Measurements from ENCODE around the gene TRDMT1.

The TRDMT1 gene

DNA sequence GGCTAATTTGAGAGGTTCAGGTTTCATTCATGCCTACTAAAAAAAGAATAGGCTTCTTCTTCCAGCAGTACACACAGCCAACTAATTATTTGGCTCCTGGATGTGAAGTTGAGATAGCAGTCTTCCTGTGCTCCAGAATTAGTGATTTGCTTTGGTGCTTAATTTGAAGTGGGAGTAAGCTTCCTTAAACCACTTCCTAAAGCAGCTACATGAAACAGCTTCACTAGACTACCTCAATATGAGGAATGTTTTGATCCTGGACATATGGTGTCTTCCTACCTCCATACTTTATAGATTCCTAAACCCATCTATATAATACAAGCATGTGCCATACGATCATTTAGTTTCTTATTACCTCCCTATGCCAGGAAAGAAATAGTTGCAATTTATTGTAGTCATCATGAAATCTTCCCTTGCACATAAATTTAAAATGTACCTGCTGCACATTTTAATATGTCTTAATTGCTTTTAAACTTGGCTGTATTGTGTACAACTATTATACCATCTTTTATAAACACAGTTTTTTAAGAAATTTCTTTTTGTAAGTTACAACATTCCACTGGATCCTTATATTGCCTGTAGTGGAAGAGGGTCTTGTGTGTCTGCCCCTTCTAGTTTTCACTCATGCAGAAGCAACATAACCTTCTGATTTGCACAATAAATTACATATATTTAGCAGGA, 35.1 kb upstream of the TRDMT1 start:
- no peak overlapping the region for H3K27ac Mint-ChIP-seq
- ATAC-seq (replicated peaks) (no peak), DNase-seq (no peak)
- H3K4me1 Mint-ChIP-seq: peaks cover 2 to 16% of the 10 kb centered on the region in 2 donors
- H3K36me3 Mint-ChIP-seq: peaks cover 25 to 35% of the 10 kb centered on the region in 2 donors
- no peak overlapping the region for H3K4me3 Mint-ChIP-seq
- H3K9me3 Mint-ChIP-seq: no peaks in the 10 kb centered on the region
- H3K27me3 Mint-ChIP-seq: no peaks in the 10 kb centered on the region

GRCh38 chr10:17235136-17235535, 33.7 kb upstream of the TRDMT1 start:
- DNase-seq (no peak), ATAC-seq (replicated peaks) (no peak)
- Mint-ChIP-seq H3K4me3 (no peak overlapping the region), H3K4me1 (peaks cover 5 to 25% of the 10 kb centered on the region in 2 donors), H3K36me3 (peaks cover 30 to 48% of the 10 kb centered on the region in 2 donors), H3K27ac (no peak overlapping the region), H3K9me3 (no peaks in the 10 kb centered on the region), H3K27me3 (no peaks in the 10 kb centered on the region)

GRCh38 chr10:17234431-17234945, 33.0 kb upstream of the TRDMT1 start:
- peak overlapping the region; percentile 80 for H3K27ac Mint-ChIP-seq
- no peak for DNase-seq
- H3K36me3 Mint-ChIP-seq: peaks cover 34 to 53% of the 10 kb centered on the region in 2 donors
- H3K9me3 Mint-ChIP-seq: no peaks in the 10 kb centered on the region
- no peaks in the 10 kb centered on the region for H3K27me3 Mint-ChIP-seq
- ATAC-seq (replicated peaks): no peak
- H3K4me1 Mint-ChIP-seq: peaks cover 6 to 28% of the 10 kb centered on the region in 2 donors
- H3K4me3 Mint-ChIP-seq: peak overlapping the region; percentile 22 to 46

DNA sequence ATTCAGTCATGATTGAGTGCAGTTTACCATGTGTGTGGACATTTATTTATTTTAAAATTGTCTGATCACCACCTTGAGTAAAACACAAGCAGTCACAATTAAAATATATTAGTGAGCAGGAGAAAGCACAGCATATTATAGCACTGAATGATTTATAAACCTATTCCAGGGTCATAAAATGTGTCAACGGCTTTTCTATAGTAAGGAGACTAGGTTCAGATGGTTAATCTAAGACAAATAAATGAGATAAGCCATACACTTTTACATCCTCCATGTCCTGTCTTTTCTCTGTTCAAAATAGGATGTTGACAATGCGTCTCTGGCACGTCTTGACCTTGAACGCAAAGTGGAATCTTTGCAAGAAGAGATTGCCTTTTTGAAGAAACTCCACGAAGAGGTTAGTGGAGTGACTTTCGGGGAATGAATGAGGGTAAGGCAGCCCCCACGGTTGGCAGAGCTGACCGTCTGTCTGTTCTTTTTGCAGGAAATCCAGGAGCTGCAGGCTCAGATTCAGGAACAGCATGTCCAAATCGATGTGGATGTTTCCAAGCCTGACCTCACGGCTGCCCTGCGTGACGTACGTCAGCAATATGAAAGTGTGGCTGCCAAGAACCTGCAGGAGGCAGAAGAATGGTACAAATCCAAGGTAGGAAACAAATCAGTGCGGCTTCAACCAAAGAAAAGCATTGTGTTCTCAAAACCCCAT, 32.0 kb upstream of the TRDMT1 start:
- Mint-ChIP-seq H3K27me3 (no peaks in the 10 kb centered on the region), H3K27ac (peak overlapping the region; percentile 3), H3K4me3 (no peak overlapping the region), H3K36me3 (peaks cover 34 to 56% of the 10 kb centered on the region in 2 donors), H3K4me1 (peaks cover 6 to 35% of the 10 kb centered on the region in 2 donors), H3K9me3 (no peaks in the 10 kb centered on the region)
- ATAC-seq (replicated peaks) (no peak), DNase-seq (no peak)

DNA sequence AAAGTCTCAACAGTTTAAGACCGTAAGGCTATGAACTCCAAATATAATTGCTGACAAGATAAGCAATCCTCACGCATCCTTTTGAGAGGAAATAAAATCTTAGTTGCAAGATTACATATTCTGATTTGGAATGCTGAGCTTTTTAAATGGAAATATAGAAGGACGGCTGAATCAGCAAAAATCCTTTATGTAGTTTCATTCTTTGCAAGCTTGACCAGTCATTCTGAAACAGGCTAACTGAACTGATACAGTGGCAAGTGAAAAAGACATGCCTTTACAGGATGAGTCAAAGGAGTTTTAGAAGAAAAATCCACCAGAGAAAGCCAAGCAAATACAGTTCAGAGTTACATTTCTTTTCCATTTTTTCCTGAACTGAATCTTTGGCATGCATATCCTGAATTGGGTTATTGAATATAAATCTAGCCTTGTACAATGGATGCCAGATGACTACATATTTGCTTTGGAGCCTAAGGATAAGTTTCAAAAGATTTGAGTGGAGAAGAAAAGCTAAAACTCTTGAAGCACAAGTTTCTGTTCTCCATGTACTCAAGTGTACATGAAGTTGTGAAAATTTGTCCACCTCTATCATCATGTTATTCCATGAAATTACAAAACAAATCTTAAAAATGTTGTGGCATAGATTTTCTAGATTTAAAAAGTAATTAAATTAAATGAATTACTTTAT, 30.9 kb upstream of the TRDMT1 start:
- DNase-seq: no peak
- no peak for ATAC-seq (replicated peaks)
- Mint-ChIP-seq H3K4me3 (no peak overlapping the region), H3K36me3 (peaks cover 34 to 52% of the 10 kb centered on the region in 2 donors), H3K27ac (peak overlapping the region; percentile 47), H3K9me3 (no peaks in the 10 kb centered on the region), H3K27me3 (no peaks in the 10 kb centered on the region), H3K4me1 (peaks cover 10 to 44% of the 10 kb centered on the region in 2 donors)

- peak overlapping the region in 1 of 2 donors; percentile 100 for H3K4me3 Mint-ChIP-seq
- no peak for DNase-seq
- peaks cover 34 to 52% of the 10 kb centered on the region in 2 donors for H3K36me3 Mint-ChIP-seq
- H3K27me3 Mint-ChIP-seq: no peaks in the 10 kb centered on the region
- no peaks in the 10 kb centered on the region for H3K9me3 Mint-ChIP-seq
- no peak for ATAC-seq (replicated peaks)
- H3K4me1 Mint-ChIP-seq: peaks cover 16 to 51% of the 10 kb centered on the region in 2 donors
- H3K27ac Mint-ChIP-seq: no peak overlapping the region
Observed at GRCh38 chr10:17231788-17232187, 30.3 kb upstream of the TRDMT1 start.

DNA sequence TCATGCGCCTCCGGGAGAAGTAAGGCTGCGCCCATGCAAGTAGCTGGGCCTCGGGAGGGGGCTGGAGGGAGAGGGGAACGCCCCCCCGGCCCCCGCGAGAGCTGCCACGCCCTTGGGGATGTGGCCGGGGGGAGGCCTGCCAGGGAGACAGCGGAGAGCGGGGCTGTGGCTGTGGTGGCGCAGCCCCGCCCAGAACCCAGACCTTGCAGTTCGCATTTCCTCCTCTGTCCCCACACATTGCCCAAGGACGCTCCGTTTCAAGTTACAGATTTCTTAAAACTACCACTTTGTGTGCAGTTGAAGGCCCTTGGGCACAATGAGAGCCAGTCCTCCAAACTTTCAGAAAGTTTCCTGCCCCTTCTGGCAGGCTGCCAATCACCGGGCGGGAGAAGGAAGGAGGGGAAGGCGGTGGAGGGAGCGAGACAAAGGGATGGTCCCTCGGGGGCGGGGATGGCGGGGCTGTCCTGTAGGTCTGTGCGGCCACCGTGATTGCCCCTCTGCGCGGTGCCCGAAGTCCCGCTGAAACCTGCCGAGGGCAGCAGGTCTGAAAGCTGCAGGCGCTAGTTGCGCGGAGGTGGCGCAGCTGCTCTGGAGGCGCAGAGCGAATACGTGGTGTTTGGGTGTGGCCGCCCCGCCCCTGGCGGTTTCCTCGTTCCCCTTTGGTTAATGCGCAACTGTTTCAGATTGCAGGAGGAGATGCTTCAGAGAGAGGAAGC, 28.7 kb upstream of the TRDMT1 start:
- H3K9me3 Mint-ChIP-seq: no peaks in the 10 kb centered on the region
- peaks cover 25 to 42% of the 10 kb centered on the region in 2 donors for H3K36me3 Mint-ChIP-seq
- peak; percentile 55 to 60 for ATAC-seq (replicated peaks)
- DNase-seq: peak; percentile 88
- H3K4me3 Mint-ChIP-seq: peak overlapping the region; percentile 94 to 100
- peak overlapping the region; percentile 100 for H3K27ac Mint-ChIP-seq
- H3K4me1 Mint-ChIP-seq: peaks cover 25 to 54% of the 10 kb centered on the region in 2 donors
- H3K27me3 Mint-ChIP-seq: no peaks in the 10 kb centered on the region

- H3K36me3 Mint-ChIP-seq: peaks cover 22 to 38% of the 10 kb centered on the region in 2 donors
- no peaks in the 10 kb centered on the region for H3K9me3 Mint-ChIP-seq
- H3K27me3 Mint-ChIP-seq: no peaks in the 10 kb centered on the region
- H3K27ac Mint-ChIP-seq: peak overlapping the region; percentile 100
- DNase-seq: no peak
- H3K4me1 Mint-ChIP-seq: peaks cover 25 to 51% of the 10 kb centered on the region in 2 donors
- no peak for ATAC-seq (replicated peaks)
- H3K4me3 Mint-ChIP-seq: peak overlapping the region; percentile 94 to 100
Observed at GRCh38 chr10:17229717-17229966, 28.2 kb upstream of the TRDMT1 start.

- H3K4me3 Mint-ChIP-seq: peak overlapping the region; percentile 94 to 100
- no peaks in the 10 kb centered on the region for H3K27me3 Mint-ChIP-seq
- ATAC-seq (replicated peaks) (peak; percentile 35 to 44), DNase-seq (peak; percentile 73)
- H3K27ac Mint-ChIP-seq: peak overlapping the region; percentile 100
- peaks cover 17 to 34% of the 10 kb centered on the region in 2 donors for H3K36me3 Mint-ChIP-seq
- peaks cover 23 to 47% of the 10 kb centered on the region in 2 donors for H3K4me1 Mint-ChIP-seq
- H3K9me3 Mint-ChIP-seq: no peaks in the 10 kb centered on the region
Observed at GRCh38 chr10:17229016-17229716, 27.7 kb upstream of the TRDMT1 start.

DNA sequence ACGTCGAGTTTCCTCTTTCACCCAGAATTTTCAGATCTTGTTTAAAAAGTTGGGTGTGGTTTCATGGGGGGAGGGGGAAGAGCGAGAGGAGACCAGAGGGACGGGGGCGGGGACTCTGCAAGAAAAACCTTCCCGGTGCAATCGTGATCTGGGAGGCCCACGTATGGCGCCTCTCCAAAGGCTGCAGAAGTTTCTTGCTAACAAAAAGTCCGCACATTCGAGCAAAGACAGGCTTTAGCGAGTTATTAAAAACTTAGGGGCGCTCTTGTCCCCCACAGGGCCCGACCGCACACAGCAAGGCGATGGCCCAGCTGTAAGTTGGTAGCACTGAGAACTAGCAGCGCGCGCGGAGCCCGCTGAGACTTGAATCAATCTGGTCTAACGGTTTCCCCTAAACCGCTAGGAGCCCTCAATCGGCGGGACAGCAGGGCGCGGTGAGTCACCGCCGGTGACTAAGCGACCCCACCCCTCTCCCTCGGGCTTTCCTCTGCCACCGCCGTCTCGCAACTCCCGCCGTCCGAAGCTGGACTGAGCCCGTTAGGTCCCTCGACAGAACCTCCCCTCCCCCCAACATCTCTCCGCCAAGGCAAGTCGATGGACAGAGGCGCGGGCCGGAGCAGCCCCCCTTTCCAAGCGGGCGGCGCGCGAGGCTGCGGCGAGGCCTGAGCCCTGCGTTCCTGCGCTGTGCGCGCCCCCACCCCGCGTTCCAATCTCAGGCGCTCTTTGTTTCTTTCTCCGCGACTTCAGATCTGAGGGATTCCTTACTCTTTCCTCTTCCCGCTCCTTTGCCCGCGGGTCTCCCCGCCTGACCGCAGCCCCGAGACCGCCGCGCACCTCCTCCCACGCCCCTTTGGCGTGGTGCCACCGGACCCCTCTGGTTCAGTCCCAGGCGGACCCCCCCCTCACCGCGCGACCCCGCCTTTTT, 26.9 kb upstream of the TRDMT1 start, which contains the start of gene VIM:
Gene VIM (plus strand): TSS at position 151 of the 925 bp plus-strand sequence. CDS start 1,182 bp downstream, outside the sequence.
- Mint-ChIP-seq H3K4me3 (peak within 1 kb of the TSS; percentile 94 to 100), H3K27me3 (no peaks in the 10 kb centered on the region), H3K4me1 (peaks cover 23 to 46% of the 10 kb centered on the region in 2 donors), H3K9me3 (no peaks in the 10 kb centered on the region), H3K36me3 (peaks cover 17 to 32% of the 10 kb centered on the region in 2 donors), H3K27ac (peak within 1 kb of the TSS; percentile 100)
- peak; percentile 83 for DNase-seq
- ATAC-seq (replicated peaks): peak; percentile 56 to 57

DNA sequence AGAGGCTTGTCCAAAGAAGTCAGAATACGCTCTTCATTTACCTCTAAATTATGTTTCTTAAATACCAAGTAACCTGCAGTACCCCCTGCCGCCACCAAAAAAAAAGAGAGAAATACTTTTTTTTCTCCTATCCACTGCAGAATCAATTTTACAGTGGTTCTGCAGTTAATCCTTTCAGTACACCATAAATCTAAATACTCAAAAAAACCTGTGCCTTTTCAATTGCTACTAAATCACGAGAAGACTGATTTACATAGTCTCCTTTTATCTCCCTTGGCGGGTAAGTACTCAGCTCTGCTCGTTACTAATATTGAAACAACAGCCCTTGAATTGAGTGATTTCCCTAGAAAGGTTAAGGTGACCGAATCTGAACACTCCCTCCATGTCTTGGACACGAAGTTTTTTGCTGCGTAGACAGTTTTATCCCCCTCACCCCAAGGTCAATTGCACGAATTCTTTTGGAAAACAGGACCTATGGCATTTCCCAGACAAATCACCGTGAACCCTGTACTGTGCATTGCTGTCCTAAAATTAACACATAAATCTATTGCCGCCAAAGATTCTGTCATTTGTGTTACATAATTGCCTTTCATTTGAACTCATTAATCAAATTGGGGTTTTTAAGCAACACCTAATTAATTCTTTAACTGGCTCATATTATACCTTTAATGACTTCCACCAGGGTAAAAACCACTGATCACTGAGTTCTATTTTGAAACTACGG, 26.1 kb upstream of the TRDMT1 start:
- H3K36me3 Mint-ChIP-seq: peaks cover 16 to 31% of the 10 kb centered on the region in 2 donors
- ATAC-seq (replicated peaks): peak; percentile 49 to 51
- DNase-seq: peak; percentile 39
- H3K27me3 Mint-ChIP-seq: peaks cover 0 to 1% of the 10 kb centered on the region in 2 donors
- peak overlapping the region; percentile 100 for H3K27ac Mint-ChIP-seq
- H3K4me3 Mint-ChIP-seq: peak overlapping the region; percentile 94 to 100
- H3K9me3 Mint-ChIP-seq: no peaks in the 10 kb centered on the region
- peaks cover 26 to 46% of the 10 kb centered on the region in 2 donors for H3K4me1 Mint-ChIP-seq

DNA sequence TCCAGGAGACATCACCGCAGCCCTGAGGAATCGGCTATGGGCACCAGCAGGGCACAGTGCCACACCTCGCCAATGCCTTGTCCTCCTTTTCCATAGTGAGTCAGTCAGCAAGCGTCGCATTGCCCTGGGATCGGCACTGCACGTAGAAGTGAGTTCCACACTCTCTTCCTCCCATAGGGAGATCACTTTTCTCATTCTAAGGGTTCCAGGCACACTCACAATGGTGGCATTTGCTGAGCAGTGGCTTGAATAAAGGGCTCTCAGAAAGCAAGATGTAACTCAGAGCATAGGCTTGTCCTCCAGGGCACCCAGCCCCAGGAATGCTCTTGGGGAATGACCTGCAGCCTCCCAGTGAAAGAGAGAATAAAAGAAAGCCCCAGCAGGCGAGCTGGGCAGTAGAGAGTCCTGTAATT, 25.4 kb upstream of the TRDMT1 start:
- DNase-seq: no peak

More for the DNA sequence above, 25.4 kb upstream of the TRDMT1 start:
- Mint-ChIP-seq H3K27me3 (peaks cover 0 to 7% of the 10 kb centered on the region in 2 donors), H3K36me3 (peaks cover 13 to 26% of the 10 kb centered on the region in 2 donors), H3K9me3 (no peaks in the 10 kb centered on the region), H3K4me1 (peaks cover 31 to 52% of the 10 kb centered on the region in 2 donors), H3K27ac (peak overlapping the region; percentile 20), H3K4me3 (peak overlapping the region; percentile 94 to 100)
- ATAC-seq (replicated peaks): no peak

Data from stimulated activated naive B cell treated with anti-CD40 and anti-IgM and Interleukin-4, amounts not matched to agents 10 μg/mL and 1 μg/mL and 100 μg/mL, for 72 hours (primary cell).